Endometrial microvascular endothelial cells (primary cell): ENCODE data around the gene RTL10. TPM values are rescaled to one million over a fixed set of nuclear protein-coding genes. Genes with fewer than 3 reads are reported as not detected.

Experiments used
- in situ Hi-C: cut with HindIII; loops from 2 replicates; pipeline ENCODE4 v1.10.0; 2017; ENCODE audit warnings: low sequenced_read_pairs, low pct_unique_long_range_greater_than_20kb; ENCODE audit errors: inconsistent ontology term
- total RNA-seq: library from RNA; depleted of rRNA; stranded (reverse); fragments of >200 nt; gene quantifications from one replicate; pipeline ENCODE4 v1.2.3, GENCODE V29; 2015; ENCODE audit errors: inconsistent ontology term

The RTL10 gene
- total RNA-seq, 1 donor from 2014 or later: 36.2 TPM

DNA sequence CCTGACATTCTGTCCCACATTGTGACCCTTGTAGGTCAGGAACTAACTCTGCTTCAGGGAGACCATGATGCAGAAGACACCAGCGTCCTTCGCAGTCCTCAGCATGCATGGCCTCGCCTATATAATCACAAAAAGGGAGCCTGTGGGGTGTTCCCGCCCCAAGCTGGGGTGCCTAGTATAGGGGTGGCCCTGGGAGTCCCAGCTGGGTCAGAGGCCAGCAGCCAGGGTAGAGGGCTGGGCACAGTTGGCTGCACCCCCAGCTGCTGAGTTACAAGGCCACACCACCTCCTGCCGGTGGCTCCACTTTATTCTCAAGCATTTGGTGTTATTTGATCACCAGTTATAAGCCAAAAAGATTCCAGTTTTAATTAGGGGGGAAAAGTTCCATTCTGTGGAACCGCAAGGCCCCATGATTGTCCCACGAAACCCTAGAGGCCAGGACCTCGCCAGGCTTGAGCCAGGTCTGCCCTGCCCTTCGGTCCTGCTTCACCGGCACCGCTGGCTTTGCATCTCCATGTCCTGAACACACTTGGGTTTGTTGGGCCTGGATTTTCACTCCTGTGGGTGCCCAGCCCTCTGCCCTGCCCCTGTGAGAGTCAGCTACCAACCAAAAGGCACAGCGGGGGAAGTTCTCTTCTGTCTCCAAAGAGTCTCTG lies 15.0 kb upstream of the RTL10 start:
- in situ Hi-C loops: no loop called here

DNA sequence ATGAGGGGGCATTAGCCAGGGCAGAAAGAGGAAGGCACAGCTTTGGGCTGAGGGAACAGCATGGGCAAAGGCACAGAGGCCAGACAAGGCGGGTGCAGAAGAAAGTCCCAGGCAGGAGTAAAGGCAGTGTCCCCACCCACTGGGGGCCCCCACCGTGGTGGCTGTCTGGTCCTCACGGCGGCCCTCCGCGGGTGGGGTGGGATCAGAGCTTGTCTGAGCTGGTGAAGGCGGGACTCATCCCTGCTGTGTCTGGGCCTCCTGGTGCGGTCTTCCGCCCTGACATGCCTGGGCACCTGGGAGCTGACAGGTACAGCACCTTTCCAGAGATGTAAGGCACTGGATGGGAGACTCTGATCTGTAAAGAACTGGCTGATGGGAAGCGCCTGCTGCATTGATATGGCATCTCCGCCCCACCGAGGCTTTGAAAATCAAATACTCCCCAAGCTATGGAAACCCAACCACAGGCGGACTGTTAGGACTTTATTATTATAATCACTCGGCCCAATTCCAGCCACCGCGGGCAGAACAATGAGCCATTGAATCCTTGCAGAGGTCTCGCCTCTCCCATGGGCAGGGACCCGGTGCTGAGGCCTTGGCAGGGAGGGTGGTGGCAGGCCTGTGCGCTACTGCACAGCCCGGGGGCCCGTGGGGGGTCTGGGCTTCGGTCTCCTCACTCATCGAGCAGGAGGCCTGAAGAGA lies 14.2 kb upstream of the RTL10 start:
- in situ Hi-C loops: no loop called here

DNA sequence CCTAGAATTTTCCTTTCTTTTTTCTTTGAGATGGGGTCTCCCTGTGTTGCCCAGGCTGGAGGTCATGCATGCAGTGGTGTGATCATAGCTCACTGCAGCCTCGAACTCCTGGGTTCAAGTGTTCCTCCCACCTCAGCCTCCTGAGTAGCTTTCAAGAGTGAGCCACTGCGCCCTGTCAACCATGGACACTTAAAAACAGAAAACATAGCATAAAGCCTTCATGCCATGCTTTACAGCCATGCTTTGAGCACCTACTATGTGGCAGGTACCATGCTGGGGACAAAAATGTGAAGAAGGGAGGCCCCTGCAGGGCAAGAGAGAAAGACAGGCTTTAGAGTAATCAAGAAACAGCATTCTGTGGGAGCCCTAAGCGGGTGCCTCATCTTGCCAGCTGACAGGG lies 13.7 kb upstream of the RTL10 start:
- in situ Hi-C loops: no loop called here

DNA sequence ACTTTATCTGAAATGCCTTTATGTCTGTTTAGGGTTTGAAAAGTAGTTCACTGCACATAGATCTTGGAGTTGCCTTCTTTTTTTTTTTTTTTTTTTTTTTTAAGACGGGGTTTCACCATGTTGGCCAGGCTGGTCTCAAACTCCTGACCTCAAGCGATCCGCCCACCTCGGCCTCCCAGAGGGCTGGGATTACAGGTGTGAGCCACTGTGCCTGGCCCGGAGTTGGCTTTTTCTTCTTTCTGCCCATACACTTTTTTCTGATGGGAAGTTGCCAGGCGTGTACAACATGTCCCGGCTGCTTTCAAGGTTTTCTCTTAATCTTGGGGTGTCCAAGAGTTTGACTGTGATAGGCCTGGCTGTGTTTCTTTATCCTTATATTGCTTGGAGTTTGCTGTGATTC lies 12.9 kb upstream of the RTL10 start:
- in situ Hi-C loops: no loop called here

GRCh38 chr22:19866665-19867009 lies 12.0 kb upstream of the RTL10 start:
- in situ Hi-C loops: no loop called here

GRCh38 chr22:19865141-19865829 lies 10.6 kb upstream of the RTL10 start:
- in situ Hi-C loops: no loop called here

- in situ Hi-C loops: no loop called here
Measured at GRCh38 chr22:19864538-19865106, 9.9 kb upstream of the RTL10 start.

DNA sequence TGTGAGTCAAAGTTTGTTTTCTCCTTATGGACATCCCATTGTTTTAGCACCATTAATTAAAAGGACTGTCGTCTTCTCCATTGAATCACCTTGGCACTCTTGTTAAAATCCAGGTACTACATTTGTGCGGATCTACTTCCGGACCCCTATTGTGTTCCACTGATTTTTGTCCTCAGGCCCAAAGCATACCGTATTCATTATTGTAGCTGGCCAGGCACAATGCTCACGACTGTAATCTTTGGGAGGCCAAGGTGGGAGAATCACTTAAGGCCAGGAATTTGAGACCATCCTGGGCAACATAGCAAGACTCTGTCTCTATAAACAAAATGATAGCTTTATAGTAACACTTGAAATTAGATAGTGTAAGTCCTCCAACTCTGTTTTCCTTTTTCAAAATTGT lies 8.9 kb upstream of the RTL10 start:
- in situ Hi-C loops: no loop called here

DNA sequence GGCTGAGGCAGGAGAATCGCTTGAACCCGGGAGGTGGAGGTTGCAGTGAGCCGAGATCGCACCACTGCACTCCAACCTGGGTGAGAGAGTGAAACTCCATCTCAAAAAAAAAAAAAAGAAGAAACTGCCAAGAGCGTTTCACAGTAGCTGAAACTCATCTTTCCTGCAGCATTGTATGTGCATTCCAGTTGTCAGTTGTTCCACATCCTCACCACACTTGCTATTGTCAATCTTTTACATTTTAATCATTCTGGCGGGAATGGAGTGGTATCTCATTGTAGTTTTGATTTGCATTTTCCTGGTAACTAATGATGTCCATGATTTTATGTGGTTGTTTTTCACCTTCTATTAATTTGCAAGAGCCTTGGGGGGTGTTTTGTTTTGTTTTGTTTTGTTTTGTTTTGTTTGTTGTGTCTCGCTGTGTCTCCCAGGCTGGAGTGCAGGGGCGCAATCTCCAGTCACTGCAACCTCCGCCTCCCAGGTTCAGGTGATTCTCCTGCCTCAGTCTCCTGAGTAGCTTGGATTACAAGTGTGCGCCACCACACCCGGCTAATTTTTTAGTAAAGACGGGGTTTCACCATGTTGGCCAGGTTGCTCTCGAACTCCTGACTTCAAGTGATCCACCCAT lies 8.1 kb upstream of the RTL10 start:
- in situ Hi-C loops: no loop called here

DNA sequence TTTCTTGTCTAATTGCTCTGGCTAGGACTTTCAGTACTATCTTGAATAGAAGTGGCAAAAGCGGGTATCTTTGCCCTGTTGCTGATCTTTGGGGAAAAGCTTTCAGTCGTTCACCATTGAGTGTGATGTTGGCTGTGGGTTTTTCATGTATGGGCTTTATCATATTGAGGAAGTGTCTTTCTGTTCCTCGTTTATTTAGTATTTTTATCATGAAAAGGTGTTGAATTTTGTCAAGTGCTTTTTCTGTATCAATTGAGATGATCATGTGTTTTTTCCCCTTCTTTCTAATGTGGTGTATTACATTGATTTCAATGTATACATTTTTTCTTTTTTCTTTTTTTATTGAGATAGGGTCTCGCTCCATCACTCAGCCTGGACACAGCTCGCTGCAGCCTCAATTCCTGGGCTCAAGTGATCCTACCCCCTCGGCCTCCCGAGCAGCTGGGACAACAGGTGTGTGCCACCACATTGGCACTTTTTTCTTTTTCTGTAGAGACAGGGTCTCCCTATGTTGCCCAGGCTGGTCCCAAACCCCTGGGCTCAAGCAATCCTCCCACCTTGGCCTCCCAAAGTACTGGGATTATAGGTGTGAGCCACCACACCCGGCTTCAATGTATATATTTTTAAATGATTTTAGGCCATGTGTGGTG lies 5.3 kb upstream of the RTL10 start:
- in situ Hi-C loops: no loop called here

DNA sequence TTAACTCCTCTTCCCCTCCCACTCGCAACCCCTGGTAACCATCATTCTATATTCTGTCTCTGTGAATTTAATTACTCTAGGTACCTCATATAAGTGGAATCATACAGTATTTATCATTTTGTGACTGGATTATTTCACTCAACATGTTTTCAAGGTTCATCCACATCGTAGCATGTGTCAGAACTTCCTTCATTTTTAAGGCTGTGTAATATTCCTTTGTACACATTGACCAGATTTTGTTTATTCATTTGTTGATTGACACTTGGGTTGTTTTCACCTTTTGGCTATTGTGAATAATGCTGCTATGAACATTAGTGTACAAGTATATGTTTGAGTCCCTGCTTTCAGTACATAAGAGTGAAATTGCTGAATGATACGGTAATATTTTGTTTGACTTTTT lies 2.7 kb upstream of the RTL10 start:
- in situ Hi-C loops: no loop called here

- in situ Hi-C loops: no loop called here
Measured at GRCh38 chr22:19855504-19856409, 1.1 kb upstream of the RTL10 start.

GRCh38 chr22:19853879-19854777 lies 546 bp downstream of the RTL10 start:
- in situ Hi-C loops: no loop called here

DNA sequence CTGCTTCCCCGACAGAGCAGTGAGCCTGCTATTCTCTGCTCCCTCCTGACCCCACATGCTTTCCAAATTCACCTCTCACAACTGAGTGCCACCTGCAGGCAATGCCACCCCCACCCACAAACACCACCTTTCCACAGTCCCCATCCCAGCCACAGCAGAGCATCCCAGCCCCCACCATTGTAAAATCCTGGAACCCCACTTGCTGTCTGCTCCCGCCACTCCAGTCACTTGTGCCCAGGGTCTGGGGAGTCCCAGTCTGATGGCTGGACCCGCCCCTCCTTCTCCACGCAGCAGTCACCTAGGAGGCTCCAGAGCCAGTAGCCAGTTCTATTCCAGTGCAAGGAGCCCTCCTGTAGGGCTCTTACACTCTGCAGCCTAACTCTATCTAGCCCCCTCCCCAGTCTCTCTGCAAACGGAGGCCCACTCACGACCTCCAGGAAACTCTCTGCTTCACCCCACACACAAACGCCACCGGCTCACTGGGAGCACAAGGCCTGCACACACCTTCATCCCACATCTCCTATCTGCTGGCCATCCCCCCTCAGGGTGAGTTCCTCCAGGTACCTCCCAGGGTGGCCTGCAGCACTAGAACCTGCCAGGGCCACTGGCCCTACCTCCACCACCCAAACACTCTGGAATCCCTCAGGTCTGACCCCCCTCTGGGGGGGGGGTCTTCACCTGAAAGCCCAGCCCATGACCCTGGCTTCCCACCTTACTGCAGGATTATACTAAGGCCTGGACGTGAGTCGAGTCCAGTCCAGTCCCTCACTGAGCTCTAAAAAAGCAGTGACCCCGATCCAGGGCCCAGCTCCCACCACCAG lies 1.4 kb downstream of the RTL10 start:
- in situ Hi-C loops: no loop called here

DNA sequence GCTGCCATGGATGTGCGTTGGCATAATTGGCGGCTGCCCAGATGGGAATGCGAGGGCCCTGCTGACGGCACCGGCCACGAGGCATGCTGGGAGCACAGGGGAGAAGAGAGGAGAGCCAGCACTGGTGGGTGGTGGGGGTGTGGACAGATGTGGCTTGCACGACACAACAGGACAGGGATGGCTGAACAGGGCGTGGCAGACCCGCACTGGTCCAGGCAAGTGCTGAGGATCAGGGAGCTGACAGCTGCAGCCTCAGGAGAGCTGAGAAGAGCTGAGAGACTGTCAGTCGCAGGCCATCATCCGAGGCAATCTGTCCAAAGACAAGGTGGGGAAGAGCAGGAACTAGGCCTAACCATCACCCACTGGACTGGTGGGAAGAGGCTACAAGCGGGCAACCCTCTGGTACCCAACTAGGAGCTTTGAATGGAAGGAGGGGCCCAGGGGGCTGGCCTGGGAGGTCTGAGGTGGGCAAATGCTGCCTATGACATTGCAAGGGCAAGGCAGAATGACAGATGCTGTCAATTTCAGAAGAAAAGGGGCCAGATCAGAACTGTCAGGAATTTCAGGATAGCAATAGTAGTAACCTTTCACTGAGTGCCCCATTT lies 2.4 kb downstream of the RTL10 start:
- in situ Hi-C loops: no loop called here
